Fibroblast of lung (primary cell): ENCODE results near the gene MEGF8.
A peak's percentile ranks its signal among the peaks of the same experiment; 100 is the strongest.

ENCODE experiments used
- CTCF ChIP-seq, 2 donors: IDR thresholded peaks in 1 of 2; conservative IDR thresholded peaks in 1 of 2; 1 replicate in 1 of 2; 2 replicates in 1 of 2; pipeline ENCODE4 v1.5.1; 2011 to 2012; ENCODE audit warnings: low read length in 2 of 2, control low read depth in 1 of 2, inconsistent platforms in 1 of 2, low read depth in 1 of 2, mild to moderate bottlenecking in 1 of 2
- EZH2 ChIP-seq: IDR thresholded peaks from 2 replicates; pipeline ENCODE4 v1.5.1; 2012; ENCODE audit warnings: low read length, control low read depth, mild to moderate bottlenecking; ENCODE audit errors: missing control alignments

- TF ChIP-seq CTCF (conservative IDR thresholded peaks at IDR 0.05 in 1 of 2, IDR thresholded peaks at IDR 0.05 in 1 of 2; ENCODE audit: low read depth in 1 of 2, low read length in 2 of 2) (peak in 1 of 2 donors; percentile 2), EZH2 (no peak)
Measured at GRCh38 chr19:42424712-42425131, 99.3 kb downstream of the MEGF8 start.
